C4-2B (cell line): ENCODE results near the gene KIF2A.

ENCODE experiments used
- H3K27ac ChIP-seq: fragments of 450-650 bp; 2 replicates; pipeline ENCODE4 v1.5.1; 2017
- CTCF ChIP-seq: fragments of 450-650 bp; conservative IDR thresholded peaks from 2 replicates; pipeline ENCODE4 v1.5.1; 2017; ENCODE audit warnings: mild to moderate bottlenecking
- ZFX ChIP-seq: fragments of 450-650 bp; IDR thresholded peaks from 2 replicates; pipeline ENCODE4 v1.6.1; 2017

Gene KIF2A

DNA sequence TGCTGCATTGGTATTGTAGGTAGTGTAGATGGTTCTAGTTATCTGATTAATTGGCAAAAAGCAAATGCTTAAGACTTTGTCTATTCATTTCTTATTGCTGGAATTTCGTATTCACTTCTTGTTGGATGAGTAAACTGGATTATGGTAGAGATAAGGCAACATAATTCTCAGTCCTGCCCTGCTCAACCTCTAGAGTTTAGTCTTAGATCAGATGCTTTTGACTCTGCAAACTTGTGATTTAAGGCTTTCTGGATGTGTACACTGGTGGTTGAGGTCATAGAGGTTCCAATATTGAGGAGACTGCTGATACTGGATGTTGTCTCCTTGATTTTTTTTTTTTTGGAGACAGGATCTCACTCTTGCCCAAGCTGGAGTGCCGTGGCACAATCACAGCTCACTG, 35.0 kb downstream of the KIF2A start:
- no peak overlapping the region for H3K27ac ChIP-seq
- TF ChIP-seq ZFX: no peak
- TF ChIP-seq CTCF: no peak

DNA sequence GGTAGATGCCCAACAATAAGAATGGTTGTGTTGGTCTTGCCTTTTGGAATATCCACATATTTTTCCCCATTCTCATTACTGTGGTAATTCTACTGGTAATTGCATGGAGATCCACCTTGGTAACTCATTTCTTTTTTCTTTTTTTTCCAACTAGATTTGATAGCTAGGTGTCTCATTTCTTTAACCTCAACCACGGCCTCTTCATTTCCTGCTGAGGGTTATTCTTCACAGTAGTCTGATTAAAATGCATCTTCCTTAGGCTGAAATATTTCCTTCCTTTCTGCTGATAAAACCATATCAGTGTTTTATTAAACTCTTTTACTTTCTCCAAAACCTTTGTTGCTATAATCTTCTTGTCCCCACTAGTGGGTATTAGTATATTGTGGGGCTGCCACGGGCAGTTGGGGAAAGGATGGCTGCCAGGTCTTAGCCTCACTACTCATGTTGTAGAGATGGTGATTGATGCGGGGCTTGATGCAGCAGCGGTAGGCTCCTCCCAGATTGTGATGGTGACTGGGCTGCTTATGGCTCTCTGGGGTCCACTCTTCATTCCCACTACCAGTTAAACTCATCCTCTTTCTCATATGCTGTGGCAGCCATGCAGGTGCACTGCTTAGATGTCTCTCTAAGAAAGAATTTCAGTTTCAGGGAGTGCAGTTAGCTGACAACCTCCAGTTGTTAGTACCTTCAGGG, 35.9 kb downstream of the KIF2A start:
- TF ChIP-seq ZFX (no peak), CTCF (no peak)
- no peak overlapping the region for H3K27ac ChIP-seq

GRCh38 chr5:62342476-62342837, 36.5 kb downstream of the KIF2A start:
- no peak overlapping the region for H3K27ac ChIP-seq
- TF ChIP-seq ZFX (no peak), CTCF (no peak)

DNA sequence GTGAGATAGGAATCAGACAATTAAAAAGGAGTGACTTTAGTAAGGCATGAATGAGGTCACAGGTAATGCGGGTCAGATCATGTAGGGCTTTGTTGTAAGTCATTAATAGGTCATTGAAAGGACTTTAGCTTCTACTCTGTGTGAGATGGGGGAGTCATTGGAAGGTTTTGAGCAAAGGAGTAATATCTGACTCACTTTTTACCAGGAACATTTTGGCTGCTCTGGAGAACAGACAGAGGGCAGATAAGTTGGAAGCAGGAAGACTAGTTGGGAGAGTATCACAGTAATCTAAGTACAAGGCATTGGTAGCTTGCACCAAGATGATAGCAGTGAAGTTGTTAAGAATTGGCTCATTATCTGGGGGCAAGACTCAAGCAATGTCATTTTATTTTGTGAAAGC, 37.4 kb downstream of the KIF2A start:
- no peak for TF ChIP-seq CTCF
- no peak for TF ChIP-seq ZFX
- no peak overlapping the region for H3K27ac ChIP-seq

GRCh38 chr5:62346748-62347147, 40.7 kb downstream of the KIF2A start:
- H3K27ac ChIP-seq: no peak overlapping the region
- TF ChIP-seq CTCF (no peak), ZFX (no peak)

GRCh38 chr5:62347928-62348327, 41.9 kb downstream of the KIF2A start:
- H3K27ac ChIP-seq: no peak overlapping the region
- no peak for TF ChIP-seq CTCF
- TF ChIP-seq ZFX: no peak

- no peak for TF ChIP-seq CTCF
- TF ChIP-seq ZFX: no peak
- no peak overlapping the region for H3K27ac ChIP-seq
Observed at GRCh38 chr5:62348723-62349481, 42.9 kb downstream of the KIF2A start.
